B cell (primary cell): Measurements from ENCODE around the gene CFAP74. TPM values are rescaled to one million over a fixed set of nuclear protein-coding genes. Genes with fewer than 3 reads are reported as not detected.

ENCODE experiments used
- ATAC-seq: fragments of 200-7000 bp; cut with Tn5 transposase; one replicate; pipeline ENCODE4 v1.10.0; 2021; ENCODE audit warnings: low read depth, mild to moderate bottlenecking, moderate number of reproducible peaks, moderate library complexity
- CTCF ChIA-PET: fragments of 350-600 bp; sonication (Branson Sonifier 250); formaldehyde crosslinking; loops from one replicate; lab custom pipeline; 2021; ENCODE audit warnings: antibody characterized with exemption, inconsistent platforms; lab: Charles Lee
- POLR2A ChIA-PET: fragments of 350-600 bp; sonication (Branson Sonifier 250); formaldehyde crosslinking; loops from one replicate; lab custom pipeline; 2021; ENCODE audit warnings: antibody characterized with exemption; lab: Charles Lee
- DNase-seq: peaks from one replicate; pipeline ENCODE4 v3.0.0; 2013
- H2AFZ ChIP-seq: 2 replicates; pipeline ENCODE4 v1.6.1; 2012; ENCODE audit warnings: mild to moderate bottlenecking, low read depth, low read length; ENCODE audit not compliant: insufficient read depth, poor library complexity, severe bottlenecking
- H3K27ac ChIP-seq, 2 donors: 1 replicate in 1 of 2; 2 replicates in 1 of 2; pipeline ENCODE4 v1.5.1; 2012 to 2013; ENCODE audit warnings: low read length in 2 of 2, mild to moderate bottlenecking in 2 of 2, moderate library complexity in 1 of 2
- H3K27me3 ChIP-seq, 4 experiments: fragments of 200-600 bp in 1 of 4; sonication (generic) in 1 of 4; replicated peaks in 1 of 4; 1 replicate in 2 of 4; 2 replicates in 2 of 4; pipeline versions ENCODE4 v1.6.1 to v1.7.0; 2013 to 2016; ENCODE audit warnings: low read length in 3 of 4, mild to moderate bottlenecking in 2 of 4, mixed read lengths in 1 of 4, moderate library complexity in 1 of 4; ENCODE audit not compliant: insufficient read depth in 4 of 4, control insufficient read depth in 3 of 4; ENCODE audit errors: control extremely low read depth in 1 of 4
- H3K36me3 ChIP-seq, 2 experiments: replicated peaks in 1 of 2; 1 replicate in 1 of 2; 2 replicates in 1 of 2; pipeline versions ENCODE4 v1.6.1 to v1.7.1; 2013; ENCODE audit warnings: low read length in 1 of 2; ENCODE audit not compliant: insufficient read depth in 2 of 2, control insufficient read depth in 1 of 2; ENCODE audit errors: control extremely low read depth in 1 of 2, extremely low read depth in 1 of 2
- H3K4me1 ChIP-seq, 2 donors: fragments of 200-600 bp in 1 of 2; sonication (generic) in 1 of 2; 1 replicate in 1 of 2; 2 replicates in 1 of 2; pipeline versions ENCODE4 v1.5.1 to v1.6.1; 2013 to 2017; ENCODE audit warnings: low read length in 2 of 2; ENCODE audit not compliant: control insufficient read depth in 2 of 2, insufficient read depth in 2 of 2
- H3K4me2 ChIP-seq: replicated peaks from 2 replicates; pipeline ENCODE3; 2012; ENCODE audit warnings: mild to moderate bottlenecking, low read depth, low read length; ENCODE audit not compliant: poor library complexity, severe bottlenecking
- H3K4me3 ChIP-seq, 5 experiments: fragments of 200-600 bp in 1 of 5; sonication (generic) in 1 of 5; 1 replicate in 3 of 5; 2 replicates in 2 of 5; pipeline versions ENCODE4 v1.5.1 to v1.7.0; 2011 to 2016; ENCODE audit warnings: low read length in 4 of 5, mild to moderate bottlenecking in 4 of 5, low read depth in 2 of 5, control low read depth in 1 of 5, moderate library complexity in 1 of 5; ENCODE audit not compliant: insufficient read depth in 1 of 5; ENCODE audit errors: control extremely low read depth in 1 of 5, extremely low read depth in 1 of 5
- H3K79me2 ChIP-seq: fragments of 200-600 bp; sonication (generic); one replicate; pipeline ENCODE4 v1.6.0; 2016; ENCODE audit warnings: low read length; ENCODE audit not compliant: control insufficient read depth, insufficient read depth
- H3K9ac ChIP-seq: fragments of 200-600 bp; sonication (generic); 2 replicates; pipeline ENCODE4 v1.6.1; 2017; ENCODE audit warnings: mild to moderate bottlenecking, low read length, moderate library complexity
- H3K9me3 ChIP-seq, 3 donors: one replicate each; pipeline versions ENCODE4 v1.6.1 to v1.7.1; 2013; ENCODE audit warnings: low read length in 2 of 3; ENCODE audit not compliant: control insufficient read depth in 2 of 3, insufficient read depth in 1 of 3; ENCODE audit errors: control extremely low read depth in 1 of 3
- H4K20me1 ChIP-seq: 2 replicates; pipeline ENCODE4 v1.6.0; 2012; ENCODE audit warnings: mild to moderate bottlenecking, low read length; ENCODE audit not compliant: insufficient read depth, control insufficient read depth, poor library complexity, severe bottlenecking
- H3K27ac Mint-ChIP-seq: one replicate; pipeline ENCODE4 v1.8.0; 2021; ENCODE audit warnings: mixed read lengths
- H3K27me3 Mint-ChIP-seq: one replicate; pipeline ENCODE4 v1.8.0; 2021; ENCODE audit warnings: mixed read lengths
- H3K4me1 Mint-ChIP-seq: one replicate; pipeline ENCODE4 v1.8.0; 2021; ENCODE audit warnings: mixed read lengths
- H3K4me3 Mint-ChIP-seq: one replicate; pipeline ENCODE4 v1.8.0; 2021; ENCODE audit warnings: mixed read lengths
- H3K9me3 Mint-ChIP-seq: one replicate; pipeline ENCODE4 v1.8.0; 2022; ENCODE audit warnings: mixed read lengths; ENCODE audit not compliant: insufficient read depth
- CTCF ChIP-seq: fragments of 200-600 bp; IDR thresholded peaks from one replicate; pipeline ENCODE4 v1.8.0; 2022; ENCODE audit warnings: antibody characterized with exemption, mild to moderate bottlenecking
- EZH2 ChIP-seq: IDR thresholded peaks from 2 replicates; pipeline ENCODE4 v1.6.1; 2012; ENCODE audit warnings: borderline replicate concordance, low read depth, mild to moderate bottlenecking, moderate library complexity, low read length; ENCODE audit not compliant: insufficient read depth, poor library complexity, severe bottlenecking
- WGBS: methylation state at CpG from one replicate; pipeline ENCODE4 v1.1.5; 2013; ENCODE audit warnings: missing lambda C conversion rate; ENCODE audit not compliant: insufficient coverage; 5-methylcytosine and 5-hydroxymethylcytosine counted together
- intact Hi-C: fragments of 100-400 bp; cut with micrococcal nuclease; formaldehyde crosslinking; loops from one replicate; pipeline ENCODE4 v1.10.0; 2022
- polyA plus RNA-seq: library from polyadenylated mRNA; depleted of rRNA; stranded (reverse); fragments of >200 nt; gene quantifications from 2 replicates; pipeline ENCODE4 v1.2.3, GENCODE V29; 2012
- total RNA-seq, 2 donors: library from RNA; stranded (reverse); fragments of 120-200 nt in 1 of 2; gene quantifications; 1 replicate in 1 of 2; 2 replicates in 1 of 2; pipeline versions ENCODE4 v1.2.3 to v1.2.4, GENCODE V29; 2013 to 2022

Gene CFAP74
- total and polyA plus RNA-seq, 2 donors (not counting 1 experiment from before 2014, with no cell fraction given) = not detected

GRCh38 chr1:1956101-1956500 lies 47.5 kb downstream of the CFAP74 start:
- H3K4me3 Mint-ChIP-seq = no peak overlapping the region
- Histone ChIP-seq H2AFZ (no peak overlapping the region), H3K79me2 (no peaks in the 10 kb centered on the region), H3K27me3 (peaks cover 0 to 31% (median 3%) of the 10 kb centered on the region in 4 experiments), H3K4me1 (no peaks in the 10 kb centered on the region), H3K4me2 (no peak overlapping the region), H4K20me1 (no peaks in the 10 kb centered on the region), H3K9me3 (peaks cover 0 to 12% (median 3%) of the 10 kb centered on the region in 3 donors), H3K36me3 (no peaks in the 10 kb centered on the region), H3K27ac (no peak overlapping the region), H3K4me3 (no peak overlapping the region), H3K9ac (no peak overlapping the region)
- peaks cover 5% of the 10 kb centered on the region for H3K9me3 Mint-ChIP-seq
- TF ChIP-seq CTCF (no peak), EZH2 (no peak)
- DNase-seq (no peak), ATAC-seq (no peak)
- POLR2A ChIA-PET = no interaction called here
- WGBS = 81% methylated on average over 7 of the region's 7 CpGs
- H3K4me1 Mint-ChIP-seq = no peaks in the 10 kb centered on the region
- intact Hi-C loops = no loop called here
- H3K27ac Mint-ChIP-seq = no peak overlapping the region
- H3K27me3 Mint-ChIP-seq = peaks cover 39% of the 10 kb centered on the region
- CTCF ChIA-PET = no interaction called here

DNA sequence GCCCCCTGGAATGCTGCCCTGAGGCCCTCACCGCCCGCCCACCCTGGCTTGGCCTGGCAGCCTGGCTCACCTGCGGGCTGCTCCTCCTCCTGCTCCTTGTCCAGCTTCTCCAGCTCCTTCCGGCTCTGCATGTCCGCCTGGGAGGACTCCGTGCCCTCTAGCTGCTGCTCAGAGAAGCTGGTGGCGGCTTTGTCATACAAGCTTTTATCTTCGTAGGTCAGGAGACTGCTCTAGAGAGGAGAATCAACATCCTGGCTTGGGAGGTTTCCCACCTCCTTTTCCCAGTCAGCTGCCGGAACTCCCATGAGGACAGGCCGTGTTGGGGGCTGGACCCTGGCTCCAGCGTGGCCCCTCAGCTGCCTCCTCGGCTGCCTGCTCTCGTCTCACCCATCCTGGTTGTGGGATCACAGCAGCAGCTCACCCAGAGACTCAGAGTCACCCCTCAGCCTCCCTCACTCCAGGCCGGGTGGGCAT lies 47.9 kb downstream of the CFAP74 start:
- 84% methylated on average over 13 of the region's 14 CpGs for WGBS
- TF ChIP-seq CTCF = no peak
- TF ChIP-seq EZH2 = no peak
- Histone ChIP-seq H4K20me1 (no peaks in the 10 kb centered on the region), H3K9me3 (peaks cover 0 to 16% (median 6%) of the 10 kb centered on the region in 3 donors), H3K4me1 (no peaks in the 10 kb centered on the region), H2AFZ (no peak overlapping the region), H3K27ac (no peak overlapping the region), H3K36me3 (no peaks in the 10 kb centered on the region), H3K79me2 (no peaks in the 10 kb centered on the region), H3K9ac (no peak overlapping the region), H3K4me3 (no peak overlapping the region), H3K27me3 (peaks cover 0 to 26% (median 3%) of the 10 kb centered on the region in 4 experiments), H3K4me2 (no peak overlapping the region)
- no peaks in the 10 kb centered on the region for H3K4me1 Mint-ChIP-seq
- ATAC-seq = no peak
- H3K27me3 Mint-ChIP-seq = peaks cover 35% of the 10 kb centered on the region
- ChIA-PET POLR2A (no interaction called here), CTCF (no interaction called here)
- no peak for DNase-seq
- no peak overlapping the region for H3K27ac Mint-ChIP-seq
- H3K9me3 Mint-ChIP-seq = peaks cover 7% of the 10 kb centered on the region
- H3K4me3 Mint-ChIP-seq = no peak overlapping the region
- intact Hi-C loops = no loop called here
